ENCODE measurements around the gene ASTN2. TPM values are rescaled to one million over a fixed set of nuclear protein-coding genes. Genes with fewer than 3 reads are reported as not detected.

Gene ASTN2
- total and polyA plus RNA-seq, 2 experiments from 2014 or later = 5.6 to 7.7 TPM

GRCh38 chr9:116490321-116490720 is 924.5 kb downstream of the ASTN2 start:
- H3K36me3 ChIP-seq = no peaks in the 10 kb centered on the region
- H3K27me3 ChIP-seq = no peaks in the 10 kb centered on the region
- no peak overlapping the region for H3K27ac ChIP-seq
- H3K9me3 ChIP-seq (ENCODE audit: low read depth) = no peaks in the 10 kb centered on the region
- no peak for DNase-seq (ENCODE audit: low read depth in 1 of 2, low spot score in 1 of 2)
- TF ChIP-seq CTCF (IDR thresholded peaks at IDR 0.05; ENCODE audit: low read depth, low read length) = no peak
- H3K4me3 ChIP-seq = no peak overlapping the region
- peaks cover 12% of the 10 kb centered on the region for H3K4me1 ChIP-seq (ENCODE audit: low read depth)

GRCh38 chr9:116488373-116488772 is 926.5 kb downstream of the ASTN2 start:
- Histone ChIP-seq H3K27me3 (no peaks in the 10 kb centered on the region), H3K9me3 (ENCODE audit: low read depth) (no peaks in the 10 kb centered on the region), H3K36me3 (no peaks in the 10 kb centered on the region), H3K4me3 (no peak overlapping the region), H3K4me1 (ENCODE audit: low read depth) (peaks cover 17% of the 10 kb centered on the region), H3K27ac (no peak overlapping the region)
- no peak for TF ChIP-seq CTCF (IDR thresholded peaks at IDR 0.05; ENCODE audit: low read depth, low read length)
- no peak for DNase-seq (ENCODE audit: low read depth in 1 of 2, low spot score in 1 of 2)

- no peak for TF ChIP-seq CTCF (IDR thresholded peaks at IDR 0.05; ENCODE audit: low read depth, low read length)
- Histone ChIP-seq H3K36me3 (no peaks in the 10 kb centered on the region), H3K4me1 (ENCODE audit: low read depth) (peaks cover 5% of the 10 kb centered on the region), H3K4me3 (no peak overlapping the region), H3K27me3 (no peaks in the 10 kb centered on the region), H3K9me3 (ENCODE audit: low read depth) (no peaks in the 10 kb centered on the region), H3K27ac (no peak overlapping the region)
- DNase-seq (ENCODE audit: low read depth in 1 of 2, low spot score in 1 of 2) = no peak
Observed at GRCh38 chr9:116484492-116485061, 930.3 kb downstream of the ASTN2 start.

GRCh38 chr9:116483622-116484491 is 931.0 kb downstream of the ASTN2 start:
- DNase-seq (ENCODE audit: low read depth in 1 of 2, low spot score in 1 of 2) = no peak
- no peaks in the 10 kb centered on the region for H3K9me3 ChIP-seq (ENCODE audit: low read depth)
- TF ChIP-seq CTCF (IDR thresholded peaks at IDR 0.05; ENCODE audit: low read depth, low read length) = no peak

GRCh38 chr9:116482740-116483139 is 932.1 kb downstream of the ASTN2 start:
- H3K9me3 ChIP-seq (ENCODE audit: low read depth) = no peaks in the 10 kb centered on the region
- TF ChIP-seq CTCF (IDR thresholded peaks at IDR 0.05; ENCODE audit: low read depth, low read length) = no peak
- H3K4me3 ChIP-seq = no peak overlapping the region
- H3K27ac ChIP-seq = no peak overlapping the region
- H3K36me3 ChIP-seq = no peaks in the 10 kb centered on the region
- H3K27me3 ChIP-seq = no peaks in the 10 kb centered on the region
- H3K4me1 ChIP-seq (ENCODE audit: low read depth) = peaks cover 5% of the 10 kb centered on the region
- DNase-seq (ENCODE audit: low read depth in 1 of 2, low spot score in 1 of 2) = peak in 1 of 2 donors; percentile 80

More at GRCh38 chr9:116483622-116484491, 931.0 kb downstream of the ASTN2 start:
- Histone ChIP-seq H3K36me3 (no peaks in the 10 kb centered on the region), H3K27ac (no peak overlapping the region), H3K27me3 (no peaks in the 10 kb centered on the region), H3K4me1 (ENCODE audit: low read depth) (peaks cover 5% of the 10 kb centered on the region), H3K4me3 (no peak overlapping the region)
